ENCODE measurements around the gene GJB2. TPM values are rescaled to one million over a fixed set of nuclear protein-coding genes. Genes with fewer than 3 reads are reported as not detected.

Gene GJB2
- total and polyA plus RNA-seq, 2 of the 8 experiments (the other 6 are each of a cell fraction or from before 2014, with no cell fraction given): 0.20 to 0.21 TPM

DNA sequence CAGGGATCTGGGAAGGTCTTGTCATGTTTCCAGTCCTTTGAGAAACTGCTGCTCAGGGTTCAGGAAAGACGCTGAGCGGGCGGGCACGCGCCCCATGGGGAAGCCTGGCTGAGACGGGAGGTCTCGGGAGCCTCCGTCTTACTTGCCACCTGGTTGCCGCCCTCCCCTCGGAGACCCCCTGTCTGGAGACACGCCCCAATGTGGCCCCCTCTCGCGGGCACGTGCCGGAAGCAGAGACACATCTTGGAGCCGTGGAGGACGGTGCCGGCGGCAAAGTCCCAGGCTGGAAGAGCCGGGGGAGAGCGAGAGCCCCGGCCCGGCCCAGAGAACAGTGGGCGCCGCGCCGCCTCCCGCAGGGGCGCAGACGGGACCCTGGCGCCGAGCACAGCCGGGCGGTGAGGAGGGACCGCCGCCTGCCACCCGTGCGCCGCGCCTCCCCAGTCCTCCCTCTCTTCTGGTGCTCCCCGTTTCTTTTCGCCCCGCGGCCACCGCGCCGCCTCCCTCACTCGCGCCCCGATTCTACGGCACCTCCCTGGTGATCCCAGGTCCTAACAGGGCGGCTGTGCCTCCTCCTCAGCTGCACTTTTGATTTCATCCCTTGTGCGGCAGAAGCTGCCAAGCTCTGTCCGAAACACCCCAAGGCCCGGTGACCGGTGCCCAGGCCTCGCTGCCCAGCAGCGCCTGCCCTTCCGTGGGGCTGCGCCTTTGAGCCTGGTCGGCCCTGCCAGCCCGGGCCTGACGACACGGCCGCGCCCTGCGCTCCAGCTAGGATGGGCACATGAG is 15.5 kb downstream of the GJB2 start:
- no peak for DNase-seq (ENCODE audit: low read depth in 1 of 2, low spot score in 2 of 2)
- no peaks in the 10 kb centered on the region for H3K9me3 ChIP-seq (ENCODE audit: insufficient read depth in 2 of 2, low read depth in 1 of 2, low read length in 1 of 2)
- TF ChIP-seq EZH2 (IDR thresholded peaks at IDR 0.05; ENCODE audit: low read depth, low read length, severe bottlenecking) (no peak), TCF12 (IDR thresholded peaks at IDR 0.05; ENCODE audit: low read depth, low read length) (no peak), ASH2L (IDR thresholded peaks at IDR 0.05; ENCODE audit: low read length) (no peak), RAD21 (IDR thresholded peaks at IDR 0.05 in 1 of 2, conservative IDR thresholded peaks at IDR 0.05 in 1 of 2; ENCODE audit: low read depth in 2 of 2, low read length in 2 of 2) (no peak), YY1 (IDR thresholded peaks at IDR 0.05; ENCODE audit: low read depth, low read length) (no peak), SP1 (IDR thresholded peaks at IDR 0.05; ENCODE audit: low read depth, low read length) (no peak), POLR2AphosphoS5 (IDR thresholded peaks at IDR 0.05; ENCODE audit: low read depth, low read length) (no peak), SIRT6 (IDR thresholded peaks at IDR 0.05; ENCODE audit: low read length) (no peak), HDAC6 (IDR thresholded peaks at IDR 0.05; ENCODE audit: low read depth, low read length) (no peak)

More for the DNA sequence above, 15.5 kb downstream of the GJB2 start:
- ChIA-PET CTCF (ENCODE audit: partially characterized antibody) (interaction anchor here (1.1 kb wide), 1 partner anchor 13 kb away, joined by 3 read pairs; no protein-coding TSS in a partner anchor), POLR2A (ENCODE audit: partially characterized antibody) (no interaction called here)
- Histone ChIP-seq H3K18ac (ENCODE audit: extremely low read depth, low read length) (no peak overlapping the region), H4K5ac (ENCODE audit: insufficient read length, low read depth, low read length) (no peak overlapping the region), H3K27me3 (replicated peaks in 1 of 4; ENCODE audit: control insufficient read depth in 3 of 4, extremely low read depth in 1 of 4, insufficient read depth in 3 of 4, low read length in 3 of 4) (peaks cover 0 to 3% (median 0%) of the 10 kb centered on the region in 4 experiments; a peak in 1 of 7 replicates), H3K27ac (ENCODE audit: low read depth, low read length) (no peak overlapping the region), H3K56ac (replicated peaks; ENCODE audit: insufficient read length, low read depth, low read length) (no peak overlapping the region), H4K91ac (replicated peaks; ENCODE audit: insufficient read length, low read length) (no peak overlapping the region), H3K4me3 (ENCODE audit: extremely low read depth in 1 of 4, insufficient read depth in 2 of 4, low read depth in 3 of 4, low read length in 4 of 4) (no peak overlapping the region), H3K4me2 (ENCODE audit: insufficient read depth in 1 of 2, low read depth in 2 of 2, low read length in 2 of 2) (no peak overlapping the region), H3K14ac (ENCODE audit: insufficient read length) (no peak overlapping the region), H4K20me1 (replicated peaks in 1 of 2; ENCODE audit: control insufficient read depth in 1 of 2, insufficient read depth in 2 of 2, low read length in 2 of 2) (no peaks in the 10 kb centered on the region), H3K36me3 (ENCODE audit: control insufficient read depth in 2 of 4, insufficient read depth in 4 of 4, low read length in 3 of 4) (no peaks in the 10 kb centered on the region), H2BK5ac (ENCODE audit: low read depth, low read length) (no peak overlapping the region), H3K79me2 (ENCODE audit: control insufficient read depth in 1 of 2, insufficient read depth in 2 of 2, low read length in 2 of 2) (no peaks in the 10 kb centered on the region), H3K79me1 (ENCODE audit: low read depth, low read length) (no peaks in the 10 kb centered on the region), H3K23ac (ENCODE audit: insufficient read length) (no peak overlapping the region), H2AK5ac (ENCODE audit: low read depth, low read length) (no peak overlapping the region), H2BK20ac (ENCODE audit: low read length) (no peak overlapping the region), H2BK12ac (ENCODE audit: low read depth, low read length) (no peak overlapping the region), H3K4ac (replicated peaks; ENCODE audit: insufficient read length, low read depth, low read length) (no peak overlapping the region), H3K23me2 (ENCODE audit: low read depth, low read length) (no peaks in the 10 kb centered on the region), H4K8ac (ENCODE audit: extremely low read depth, insufficient read depth, low read length) (no peak overlapping the region), H2BK15ac (ENCODE audit: low read length) (no peak overlapping the region), H2AFZ (ENCODE audit: low read length) (no peak overlapping the region), H3K4me1 (replicated peaks in 1 of 4; ENCODE audit: control insufficient read depth in 3 of 4, insufficient read depth in 4 of 4, low read length in 3 of 4) (peaks cover 0 to 7% (median 0%) of the 10 kb centered on the region in 4 experiments; a peak in 1 of 7 replicates), H3K9ac (replicated peaks in 1 of 4; ENCODE audit: extremely low read depth in 1 of 4, low read depth in 3 of 4, low read length in 3 of 4) (no peak overlapping the region), H2BK120ac (replicated peaks; ENCODE audit: low read depth, low read length) (no peak overlapping the region)
- WGBS, 2 experiments (ENCODE audit: extremely low coverage in 1 of 2, insufficient coverage in 1 of 2, insufficient read length in 1 of 2, insufficient replicate concordance in 2 of 2, low coverage in 1 of 2, low lambda C conversion rate in 2 of 2, missing lambda C conversion rate in 1 of 2): 95% methylated on average over 49 of the region's 67 CpGs; no CpG with 5 or more reads in 1 of the 2 experiments
- no peak for FAIRE-seq
